Fibroblast of mammary gland (primary cell): Measurements from ENCODE around the gene MTM1.

Source experiments
- DNase-seq: peaks from one replicate; pipeline ENCODE4 v3.0.0-alpha.2; 2010; ENCODE audit warnings: low read depth
- H3K4me3 ChIP-seq: 2 replicates; pipeline ENCODE4 v1.5.1; 2011; ENCODE audit warnings: low read depth, mild to moderate bottlenecking, low read length, moderate library complexity; ENCODE audit not compliant: control insufficient read depth
- TF ChIP-seq, protein P1 (sequence below): conservative IDR thresholded peaks from 2 replicates; pipeline ENCODE4 v1.5.1; 2011; ENCODE audit warnings: low read depth, low read length, inconsistent platforms; ENCODE audit not compliant: control insufficient read depth, insufficient read depth

MTM1 gene

DNA sequence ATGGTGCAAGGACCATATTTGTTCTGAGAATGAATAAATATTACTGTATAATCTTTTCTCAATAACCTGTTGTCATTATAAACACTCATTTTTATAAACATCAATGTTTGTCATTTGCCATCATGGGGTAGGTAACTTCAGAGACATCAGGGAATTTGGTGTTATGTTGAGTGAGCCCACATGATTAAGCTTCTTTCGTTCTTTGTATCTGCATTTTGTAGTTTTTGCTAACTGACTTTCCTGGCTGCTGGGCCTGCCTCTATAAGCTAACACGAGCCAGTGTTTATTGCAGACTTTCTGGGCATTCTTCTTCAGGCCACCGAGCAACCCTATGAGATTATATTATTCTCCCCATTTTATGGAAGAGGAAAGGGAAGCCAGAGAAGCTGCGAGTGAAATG, 76.0 kb downstream of the MTM1 start:
- TF ChIP-seq, protein P1, sequence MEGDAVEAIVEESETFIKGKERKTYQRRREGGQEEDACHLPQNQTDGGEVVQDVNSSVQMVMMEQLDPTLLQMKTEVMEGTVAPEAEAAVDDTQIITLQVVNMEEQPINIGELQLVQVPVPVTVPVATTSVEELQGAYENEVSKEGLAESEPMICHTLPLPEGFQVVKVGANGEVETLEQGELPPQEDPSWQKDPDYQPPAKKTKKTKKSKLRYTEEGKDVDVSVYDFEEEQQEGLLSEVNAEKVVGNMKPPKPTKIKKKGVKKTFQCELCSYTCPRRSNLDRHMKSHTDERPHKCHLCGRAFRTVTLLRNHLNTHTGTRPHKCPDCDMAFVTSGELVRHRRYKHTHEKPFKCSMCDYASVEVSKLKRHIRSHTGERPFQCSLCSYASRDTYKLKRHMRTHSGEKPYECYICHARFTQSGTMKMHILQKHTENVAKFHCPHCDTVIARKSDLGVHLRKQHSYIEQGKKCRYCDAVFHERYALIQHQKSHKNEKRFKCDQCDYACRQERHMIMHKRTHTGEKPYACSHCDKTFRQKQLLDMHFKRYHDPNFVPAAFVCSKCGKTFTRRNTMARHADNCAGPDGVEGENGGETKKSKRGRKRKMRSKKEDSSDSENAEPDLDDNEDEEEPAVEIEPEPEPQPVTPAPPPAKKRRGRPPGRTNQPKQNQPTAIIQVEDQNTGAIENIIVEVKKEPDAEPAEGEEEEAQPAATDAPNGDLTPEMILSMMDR: no peak
- DNase-seq: no peak
- no peak overlapping the region for H3K4me3 ChIP-seq

DNA sequence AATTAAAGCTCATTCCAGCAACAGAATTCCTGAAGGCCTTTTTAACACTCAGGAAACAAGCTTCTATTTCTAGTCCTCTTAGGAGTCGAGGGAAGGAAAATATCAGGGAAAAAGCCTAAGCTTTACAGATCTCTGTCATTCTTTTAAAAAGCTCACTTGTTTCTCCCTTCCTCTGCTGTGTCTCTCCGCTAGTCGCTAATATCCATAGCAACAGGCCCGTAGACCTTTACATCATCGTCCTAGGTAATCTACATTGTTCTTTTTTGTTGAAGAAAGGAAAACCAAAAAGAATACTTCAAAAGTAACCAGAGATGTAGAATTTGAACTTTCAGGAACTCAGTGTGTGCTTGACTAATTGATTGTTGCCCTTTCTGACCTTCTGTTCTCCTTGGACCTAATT, 78.9 kb downstream of the MTM1 start:
- no peak for DNase-seq
- H3K4me3 ChIP-seq: no peak overlapping the region
- TF ChIP-seq, protein P1: no peak

DNA sequence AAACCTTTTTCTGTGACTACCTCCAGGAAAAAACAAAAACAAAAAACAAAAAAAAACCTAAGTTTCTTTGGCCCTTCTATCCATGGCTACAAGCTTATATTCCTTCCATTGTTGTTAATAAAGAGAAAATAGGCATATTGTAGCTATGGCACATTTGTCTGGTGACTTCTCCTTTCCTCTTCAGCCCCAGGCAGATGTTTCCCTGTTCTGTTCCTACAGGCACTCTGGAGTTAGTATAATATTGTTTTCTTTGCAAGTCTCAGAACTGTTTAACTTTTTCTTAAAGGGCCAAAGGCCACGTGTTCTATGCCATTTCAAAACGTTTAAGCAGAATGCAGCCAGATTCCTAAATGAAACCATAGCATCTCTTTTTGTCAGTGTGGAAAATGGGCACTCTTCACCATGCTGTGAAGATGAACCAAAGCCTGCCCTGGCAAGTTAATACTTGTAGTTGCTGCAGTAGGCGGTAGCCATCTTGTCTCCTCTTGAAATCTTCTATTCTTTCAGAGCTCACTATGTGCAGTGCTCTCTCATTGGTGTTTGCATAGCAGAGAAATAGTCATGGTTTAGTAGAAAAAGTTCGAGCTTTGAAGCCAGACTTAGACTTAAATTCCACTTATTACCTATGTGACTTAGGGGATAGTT, 80.0 kb downstream of the MTM1 start:
- H3K4me3 ChIP-seq: no peak overlapping the region
- DNase-seq: no peak
- TF ChIP-seq, protein P1: no peak

DNA sequence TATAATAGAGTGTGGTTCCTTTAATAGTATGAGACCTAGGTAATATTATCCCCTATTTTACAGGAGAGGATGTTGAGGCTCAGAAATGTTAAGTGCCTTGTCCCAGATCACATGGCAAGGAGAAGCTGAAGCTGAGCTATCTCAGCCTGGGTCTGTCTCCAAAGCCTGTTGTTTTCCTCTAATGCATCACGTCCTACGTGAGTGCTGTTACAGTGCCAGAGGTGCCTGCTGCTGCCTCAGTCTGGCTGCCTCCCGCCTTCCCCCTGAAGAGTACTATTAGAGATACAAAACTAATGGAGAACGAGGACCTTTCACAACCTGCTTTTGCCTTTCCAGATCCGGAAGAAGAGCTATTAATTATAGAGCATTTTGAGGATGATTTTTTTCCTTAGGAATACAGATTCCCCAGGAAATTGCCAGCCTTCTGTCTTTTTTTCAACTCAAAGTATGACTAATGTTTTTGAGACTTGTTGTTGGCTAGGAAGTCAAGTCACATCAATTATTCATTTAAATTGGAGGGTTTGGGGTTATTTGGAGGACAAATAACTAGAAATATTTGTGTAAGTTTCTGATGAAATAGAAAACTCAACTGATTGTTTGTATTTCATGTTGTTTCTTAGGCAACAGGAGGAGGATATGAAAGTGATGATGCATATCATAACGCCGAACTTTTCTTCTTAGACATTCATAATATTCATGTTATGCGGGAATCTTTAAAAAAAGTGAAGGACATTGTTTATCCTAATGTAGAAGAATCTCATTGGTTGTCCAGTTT, 80.9 kb downstream of the MTM1 start:
- DNase-seq: peak; percentile 74
- TF ChIP-seq, protein P1: no peak
- no peak overlapping the region for H3K4me3 ChIP-seq

DNA sequence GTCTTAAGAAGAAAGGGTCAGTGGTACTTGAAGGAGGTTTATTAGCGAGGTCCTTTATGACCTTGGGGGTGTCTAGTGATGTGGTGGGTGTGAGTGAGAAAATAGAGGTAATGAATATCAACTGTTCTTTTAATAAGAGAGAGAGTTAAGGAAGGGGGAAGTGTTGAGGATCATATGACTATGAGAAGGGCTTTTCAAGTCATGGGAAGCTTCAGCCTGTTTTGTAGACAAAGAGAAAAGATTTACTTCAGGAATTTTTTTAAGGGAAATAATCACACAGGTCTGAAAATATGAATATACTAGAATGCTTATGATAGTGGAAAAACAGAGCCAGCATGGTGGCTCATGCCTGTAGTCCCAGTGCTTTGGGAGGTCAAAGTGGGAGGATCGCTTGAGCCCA, 83.5 kb downstream of the MTM1 start:
- H3K4me3 ChIP-seq: no peak overlapping the region
- no peak for DNase-seq
- TF ChIP-seq, protein P1: no peak

DNA sequence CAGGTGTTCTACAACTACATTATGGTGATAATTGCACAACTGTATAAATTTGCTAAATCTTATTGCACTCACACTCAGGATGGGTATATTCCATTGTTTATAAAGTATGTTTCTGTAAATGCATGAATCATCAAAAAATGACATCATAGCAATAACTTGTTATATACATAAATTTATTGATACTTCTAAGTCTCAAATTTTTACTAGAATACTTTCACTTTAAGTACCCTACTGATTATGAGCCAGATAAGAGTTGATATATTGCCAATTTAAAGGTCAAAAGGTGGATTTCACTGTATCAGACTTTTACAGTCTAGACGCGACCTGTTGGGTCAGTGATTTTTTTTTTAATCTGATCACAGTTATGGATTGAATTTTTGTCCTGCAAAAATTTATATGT, 87.4 kb downstream of the MTM1 start:
- DNase-seq: no peak
- TF ChIP-seq, protein P1: no peak
- no peak overlapping the region for H3K4me3 ChIP-seq
